ENCODE results near the gene HHEX.

The HHEX gene

DNA sequence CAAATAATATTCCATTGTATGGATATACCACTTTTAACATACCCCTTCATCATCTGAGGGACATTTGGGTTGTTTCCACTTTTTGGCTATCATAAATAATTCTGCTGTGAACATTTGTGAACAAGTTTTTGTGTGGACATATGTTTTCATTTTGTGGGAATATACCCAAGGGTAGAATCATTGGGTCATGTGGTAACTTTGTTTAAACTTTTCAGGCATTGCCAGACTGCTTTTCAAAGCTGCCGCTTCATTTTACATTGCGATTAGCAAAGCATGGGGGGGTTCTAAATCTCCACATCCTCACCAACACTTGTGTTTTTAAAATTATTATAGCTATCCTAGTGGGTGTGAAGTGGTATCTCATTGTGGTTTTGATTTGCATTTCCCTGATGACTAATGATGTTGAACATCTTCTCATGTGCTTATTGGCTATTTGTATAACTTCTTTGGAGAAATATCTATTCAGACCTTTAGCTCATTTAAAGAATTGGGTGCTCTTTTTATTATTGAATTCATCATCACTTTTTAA, 8.4 kb upstream of the HHEX start:
- H3K79me2 ChIP-seq (ENCODE audit: insufficient read depth, low read length), result no peaks in the 10 kb centered on the region
- H3K36me3 ChIP-seq (ENCODE audit: insufficient read depth, low read length), result no peaks in the 10 kb centered on the region
- no peak overlapping the region for H3K4me3 ChIP-seq (ENCODE audit: low read length, poor library complexity, severe bottlenecking)
- H4K20me1 ChIP-seq (ENCODE audit: insufficient read depth, low read length, poor library complexity, severe bottlenecking), result no peaks in the 10 kb centered on the region
- H3K27me3 ChIP-seq (ENCODE audit: insufficient read depth, low read length, poor library complexity, severe bottlenecking), result no peaks in the 10 kb centered on the region
- no peak overlapping the region for H2AFZ ChIP-seq (ENCODE audit: low read length)
- H3K9me2 ChIP-seq (replicated peaks; ENCODE audit: low read depth, low read length), result no peaks in the 10 kb centered on the region
- H3K4me2 ChIP-seq (ENCODE audit: low read depth, low read length, poor library complexity, severe bottlenecking), result no peak overlapping the region
- H3F3A ChIP-seq (ENCODE audit: low read depth), result no peaks in the 10 kb centered on the region
- no peaks in the 10 kb centered on the region for H3K4me1 ChIP-seq (ENCODE audit: insufficient read depth, low read length, poor library complexity, severe bottlenecking)
- TF ChIP-seq, protein P1, sequence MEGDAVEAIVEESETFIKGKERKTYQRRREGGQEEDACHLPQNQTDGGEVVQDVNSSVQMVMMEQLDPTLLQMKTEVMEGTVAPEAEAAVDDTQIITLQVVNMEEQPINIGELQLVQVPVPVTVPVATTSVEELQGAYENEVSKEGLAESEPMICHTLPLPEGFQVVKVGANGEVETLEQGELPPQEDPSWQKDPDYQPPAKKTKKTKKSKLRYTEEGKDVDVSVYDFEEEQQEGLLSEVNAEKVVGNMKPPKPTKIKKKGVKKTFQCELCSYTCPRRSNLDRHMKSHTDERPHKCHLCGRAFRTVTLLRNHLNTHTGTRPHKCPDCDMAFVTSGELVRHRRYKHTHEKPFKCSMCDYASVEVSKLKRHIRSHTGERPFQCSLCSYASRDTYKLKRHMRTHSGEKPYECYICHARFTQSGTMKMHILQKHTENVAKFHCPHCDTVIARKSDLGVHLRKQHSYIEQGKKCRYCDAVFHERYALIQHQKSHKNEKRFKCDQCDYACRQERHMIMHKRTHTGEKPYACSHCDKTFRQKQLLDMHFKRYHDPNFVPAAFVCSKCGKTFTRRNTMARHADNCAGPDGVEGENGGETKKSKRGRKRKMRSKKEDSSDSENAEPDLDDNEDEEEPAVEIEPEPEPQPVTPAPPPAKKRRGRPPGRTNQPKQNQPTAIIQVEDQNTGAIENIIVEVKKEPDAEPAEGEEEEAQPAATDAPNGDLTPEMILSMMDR (conservative IDR thresholded peaks at IDR 0.05; ENCODE audit: low read length), result no peak
- TF ChIP-seq EZH2phosphoT487 (IDR thresholded peaks at IDR 0.05; ENCODE audit: borderline replicate concordance), result no peak
- no peak overlapping the region for H3K9ac ChIP-seq (ENCODE audit: low read depth, low read length, poor library complexity, severe bottlenecking)
- H3K9me3 ChIP-seq (ENCODE audit: insufficient read depth, low read depth, low read length), result no peaks in the 10 kb centered on the region

DNA sequence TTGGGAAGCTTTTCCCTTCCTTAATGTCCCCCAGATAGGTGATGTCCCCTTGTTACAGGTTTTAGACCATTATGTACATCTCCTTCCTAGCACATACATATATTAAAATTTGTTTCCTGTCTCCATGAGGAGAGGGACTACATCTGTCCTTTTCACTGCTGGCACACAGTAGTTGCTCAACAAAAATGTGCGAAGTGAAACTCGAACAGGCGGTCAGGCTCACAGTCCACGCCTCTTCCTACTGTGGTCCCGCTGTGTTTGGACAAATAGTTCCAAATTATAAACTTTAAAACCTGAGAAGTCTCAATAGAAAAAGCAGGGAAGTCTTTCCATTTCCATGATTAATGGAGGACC, 1.2 kb upstream of the HHEX start:
- TF ChIP-seq EZH2phosphoT487 (IDR thresholded peaks at IDR 0.05; ENCODE audit: borderline replicate concordance), result no peak
- TF ChIP-seq, protein P1 (conservative IDR thresholded peaks at IDR 0.05; ENCODE audit: low read length), result no peak
- H3K9me2 ChIP-seq (replicated peaks; ENCODE audit: low read depth, low read length), result no peaks in the 10 kb centered on the region
- H3K4me3 ChIP-seq (ENCODE audit: low read length, poor library complexity, severe bottlenecking), result peak overlapping the region; percentile 85
- peaks cover 25% of the 10 kb centered on the region for H3K4me1 ChIP-seq (ENCODE audit: insufficient read depth, low read length, poor library complexity, severe bottlenecking)
- no peaks in the 10 kb centered on the region for H3K9me3 ChIP-seq (ENCODE audit: insufficient read depth, low read depth, low read length)
- H3F3A ChIP-seq (ENCODE audit: low read depth), result peaks cover 12% of the 10 kb centered on the region
- peaks cover 19% of the 10 kb centered on the region for H3K36me3 ChIP-seq (ENCODE audit: insufficient read depth, low read length)
- peak overlapping the region; percentile 83 for H3K4me2 ChIP-seq (ENCODE audit: low read depth, low read length, poor library complexity, severe bottlenecking)
- peak overlapping the region; percentile 76; the same call in 1 of the 2 replicates for H2AFZ ChIP-seq (ENCODE audit: low read length)
- H3K27me3 ChIP-seq (ENCODE audit: insufficient read depth, low read length, poor library complexity, severe bottlenecking), result peaks cover 18% of the 10 kb centered on the region
- H3K9ac ChIP-seq (ENCODE audit: low read depth, low read length, poor library complexity, severe bottlenecking), result peak overlapping the region; percentile 82
- H4K20me1 ChIP-seq (ENCODE audit: insufficient read depth, low read length, poor library complexity, severe bottlenecking), result peaks cover 28% of the 10 kb centered on the region
- H3K79me2 ChIP-seq (ENCODE audit: insufficient read depth, low read length), result peaks cover 48% of the 10 kb centered on the region

DNA sequence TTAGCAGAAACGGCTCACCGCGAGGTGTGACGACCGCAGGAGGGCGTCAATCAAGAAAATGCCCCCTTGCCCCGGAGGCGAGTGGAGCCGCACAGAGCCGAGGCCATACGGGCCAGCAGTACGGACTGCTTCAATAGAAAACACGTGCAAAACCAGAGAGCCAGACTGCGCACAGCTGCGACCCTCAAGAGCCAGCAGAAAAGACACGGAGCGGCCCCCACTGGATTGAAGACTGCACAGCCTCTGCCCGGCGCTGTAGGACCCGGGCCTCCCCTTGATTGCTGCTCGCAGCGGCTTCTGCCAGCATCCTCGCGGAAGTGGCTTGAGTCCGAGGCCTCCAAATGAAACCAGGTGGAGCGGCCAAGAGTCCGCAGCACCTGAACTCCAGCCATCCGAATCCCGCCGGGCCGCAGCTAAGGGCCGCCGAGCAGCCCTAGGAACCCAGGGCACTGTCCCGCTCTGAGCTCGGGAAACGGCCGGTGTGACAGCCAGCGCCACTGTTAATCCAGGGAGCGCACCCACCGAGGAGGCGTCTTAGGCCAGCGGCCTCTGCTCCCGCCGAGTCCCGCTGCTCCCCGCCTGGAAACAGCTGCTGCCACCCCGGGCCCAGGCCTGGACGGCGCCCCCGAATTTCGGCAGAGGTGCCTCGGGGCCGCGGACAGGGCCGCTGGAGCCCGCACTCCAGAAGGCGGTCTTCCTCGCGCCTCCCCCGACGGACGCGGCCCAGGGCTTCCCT, 660 bp upstream of the HHEX start:
- no peaks in the 10 kb centered on the region for H3K9me3 ChIP-seq (ENCODE audit: insufficient read depth, low read depth, low read length)
- H3K4me2 ChIP-seq (ENCODE audit: low read depth, low read length, poor library complexity, severe bottlenecking), result peak overlapping the region; percentile 83
- peak overlapping the region; percentile 85 for H3K4me3 ChIP-seq (ENCODE audit: low read length, poor library complexity, severe bottlenecking)
- H2AFZ ChIP-seq (ENCODE audit: low read length), result peak overlapping the region; percentile 76
- peaks cover 31% of the 10 kb centered on the region for H3K4me1 ChIP-seq (ENCODE audit: insufficient read depth, low read length, poor library complexity, severe bottlenecking)
- peaks cover 54% of the 10 kb centered on the region for H3K79me2 ChIP-seq (ENCODE audit: insufficient read depth, low read length)
- H3K27me3 ChIP-seq (ENCODE audit: insufficient read depth, low read length, poor library complexity, severe bottlenecking), result peaks cover 18% of the 10 kb centered on the region
- H4K20me1 ChIP-seq (ENCODE audit: insufficient read depth, low read length, poor library complexity, severe bottlenecking), result peaks cover 33% of the 10 kb centered on the region
- no peak for TF ChIP-seq EZH2phosphoT487 (IDR thresholded peaks at IDR 0.05; ENCODE audit: borderline replicate concordance)
- TF ChIP-seq, protein P1 (conservative IDR thresholded peaks at IDR 0.05; ENCODE audit: low read length), result peak; percentile 45
- peaks cover 24% of the 10 kb centered on the region for H3K36me3 ChIP-seq (ENCODE audit: insufficient read depth, low read length)
- H3K9me2 ChIP-seq (replicated peaks; ENCODE audit: low read depth, low read length), result no peaks in the 10 kb centered on the region
- H3K9ac ChIP-seq (ENCODE audit: low read depth, low read length, poor library complexity, severe bottlenecking), result peak overlapping the region; percentile 82
- H3F3A ChIP-seq (ENCODE audit: low read depth), result peaks cover 12% of the 10 kb centered on the region

All from Loucy (cell line).